Right ventricle myocardium superior (tissue), 1 donor: ENCODE results near the gene PRKN. TPM values are rescaled to one million over a fixed set of nuclear protein-coding genes. Genes with fewer than 3 reads are reported as not detected.

Experiments
- ATAC-seq: fragments of 200-7000 bp; cut with Tn5 transposase; one replicate; pipeline ENCODE4 v1.9.1; 2020; ENCODE audit warnings: mild to moderate bottlenecking; ENCODE audit not compliant: poor library complexity
- DNase-seq: peaks from one replicate; pipeline ENCODE4 v3.0.0-alpha.2; 2020
- intact Hi-C: fragments of 100-400 bp; cut with DNase I; formaldehyde crosslinking; loops from one replicate; pipeline ENCODE4 v1.11.2; 2022
- long read RNA-seq: library from polyadenylated mRNA; unstranded; transcript quantifications from one replicate; pipeline ENCODE4 v2.0.0, GENCODE V29; 2021
- total RNA-seq: library from RNA; stranded (reverse); fragmentation: NEBNext Ultra II Directional; extraction: Animal tissue kit (Norgen Biotek cat#: 25700); gene quantifications from one replicate; pipeline ENCODE4 v1.2.1, GENCODE V29; 2021
- donor health status: DM: no; HTN: yes; CAD: no; lungs with severe emphysema.

The PRKN gene
- 20.6 TPM for total RNA-seq
- long read RNA-seq, partial matches to known transcripts = 2 of 12 reads
- long read RNA-seq, other reads (novel, unspliced or antisense) = 10 of 12 reads

GRCh38 chr6:162727322-162728182 lies at the start of gene PRKN, which contains the start of gene PACRG:
Gene PRKN, minus strand, starts transcription at chr6:162727766.
Gene PACRG, plus strand, starts transcription at chr6:162727974.
- ATAC-seq (peak; percentile 99), DNase-seq (peak; percentile 99)
- intact Hi-C loops = loop anchor here (10.0 kb wide), 3 partner anchors 53 to 543 kb away; no protein-coding TSS in a partner anchor

- ATAC-seq = peak; percentile 31
- intact Hi-C loops = no loop called here
- DNase-seq = peak; percentile 42
Observed at GRCh38 chr6:162777091-162777490, 49.5 kb upstream of the PRKN start.

- DNase-seq (no peak), ATAC-seq (no peak)
- intact Hi-C loops = no loop called here
Observed at GRCh38 chr6:162773996-162774395, 46.4 kb upstream of the PRKN start.

- DNase-seq (no peak), ATAC-seq (no peak)
- intact Hi-C loops = no loop called here
Observed at GRCh38 chr6:162772466-162772865, 44.9 kb upstream of the PRKN start.

DNA sequence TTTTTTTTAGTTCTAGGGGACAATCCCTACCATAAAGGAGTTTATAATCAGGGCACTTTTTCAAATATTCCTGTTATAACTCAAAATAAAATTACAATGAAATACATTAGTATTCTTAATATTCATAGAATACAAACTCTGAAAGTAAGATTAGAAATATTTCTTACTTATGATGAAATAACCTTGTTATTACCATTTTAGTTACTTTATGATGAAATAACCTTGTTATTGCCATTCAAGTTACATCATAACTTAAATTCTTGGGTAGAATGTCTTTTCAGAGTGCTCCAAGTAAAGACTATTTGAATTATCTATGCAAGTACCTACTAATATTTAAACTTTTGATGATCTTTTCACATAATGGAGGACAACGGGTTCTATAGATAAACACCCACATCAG lies 43.4 kb upstream of the PRKN start:
- ATAC-seq (no peak), DNase-seq (no peak)
- intact Hi-C loops = no loop called here

GRCh38 chr6:162770136-162770535 lies 42.6 kb upstream of the PRKN start:
- intact Hi-C loops = no loop called here
- ATAC-seq = no peak
- no peak for DNase-seq

DNA sequence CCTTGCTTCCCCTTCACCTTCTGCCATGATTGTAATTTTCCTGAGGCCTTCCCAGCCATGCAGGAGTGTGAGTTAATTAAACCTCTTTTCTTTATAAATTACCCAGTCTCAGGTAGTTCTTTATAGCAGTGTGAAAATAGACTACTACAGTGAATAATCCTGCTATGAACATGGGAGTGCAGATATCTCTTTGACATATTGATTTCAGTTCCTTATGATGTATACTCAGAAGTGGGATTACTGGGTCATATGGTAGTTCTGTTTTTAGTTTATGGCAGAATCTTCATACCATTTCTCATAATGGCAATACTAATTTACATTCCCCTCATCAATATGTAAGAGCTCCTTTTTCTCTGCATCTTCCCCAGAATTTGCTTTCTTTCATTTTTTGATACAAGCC lies 26.2 kb upstream of the PRKN start:
- no peak for ATAC-seq
- DNase-seq = no peak
- intact Hi-C loops = no loop called here

- DNase-seq (no peak), ATAC-seq (no peak)
- intact Hi-C loops = no loop called here
Observed at GRCh38 chr6:162751211-162751859, 23.8 kb upstream of the PRKN start.

- intact Hi-C loops = no loop called here
- DNase-seq = no peak
- no peak for ATAC-seq
Observed at GRCh38 chr6:162750776-162751175, 23.2 kb upstream of the PRKN start.

- intact Hi-C loops = no loop called here
- DNase-seq (no peak), ATAC-seq (peak; percentile 77)
Observed at GRCh38 chr6:162736961-162737360, 9.4 kb upstream of the PRKN start.

DNA sequence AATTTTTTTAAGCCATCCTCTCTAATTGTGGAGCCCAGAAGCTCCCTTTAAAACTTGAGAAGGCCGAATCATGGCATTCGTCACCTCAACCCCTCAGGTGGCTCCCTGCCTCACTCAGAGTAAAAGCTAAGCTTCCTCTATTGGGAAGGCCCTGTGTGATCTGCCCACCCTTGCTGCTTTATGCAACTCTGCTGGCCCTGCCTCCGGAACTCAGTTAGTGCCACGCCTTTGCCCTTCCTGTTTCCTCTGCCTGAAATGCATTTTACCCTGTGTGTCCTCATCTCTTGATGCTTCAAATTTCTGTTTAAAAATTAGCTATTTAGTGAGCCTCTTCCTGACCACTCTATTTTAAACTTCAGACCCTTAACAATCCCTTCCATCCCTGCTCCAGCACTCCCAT lies 5.9 kb upstream of the PRKN start:
- no peak for DNase-seq
- no peak for ATAC-seq
- intact Hi-C loops = no loop called here

DNA sequence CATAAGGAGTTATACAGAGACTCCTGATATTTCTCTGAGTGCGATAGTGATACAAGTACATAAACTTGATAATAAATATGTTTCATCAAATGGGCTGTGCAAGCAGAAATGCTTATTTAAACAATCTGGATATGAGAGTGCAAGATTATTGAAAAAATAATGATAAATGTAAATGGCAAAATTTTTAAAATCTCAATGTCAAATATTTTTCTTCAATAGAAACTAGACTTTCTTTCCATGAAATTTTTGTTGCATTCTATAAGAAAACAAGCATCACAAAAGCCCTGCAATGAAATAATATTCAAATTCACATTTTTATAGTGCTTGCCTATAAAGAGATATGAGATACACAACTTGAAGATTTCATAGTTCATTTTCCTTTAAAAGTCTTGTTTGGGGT lies 2.9 kb upstream of the PRKN start:
- ATAC-seq (no peak), DNase-seq (no peak)
- intact Hi-C loops = no loop called here

DNA sequence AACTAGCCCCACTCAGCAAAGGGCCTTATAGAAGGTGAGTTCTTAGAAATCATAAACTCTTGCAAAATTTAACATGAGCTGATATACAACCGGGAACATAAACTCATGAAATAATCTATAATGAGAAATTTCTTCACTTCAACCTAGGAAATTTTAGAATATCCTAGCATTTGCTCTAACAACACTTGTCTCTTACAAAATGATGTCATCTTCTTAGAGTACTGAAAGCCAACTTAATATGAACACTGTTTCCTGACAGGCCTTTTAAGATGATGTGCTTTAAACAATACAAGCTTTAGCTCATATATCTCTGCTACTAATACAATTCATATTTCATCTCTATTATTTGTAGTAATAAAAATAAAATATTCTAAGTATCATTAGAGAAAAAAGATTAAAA lies 1.1 kb upstream of the PRKN start:
- intact Hi-C loops = loop anchor here (10.0 kb wide), 3 partner anchors 54 to 544 kb away; no protein-coding TSS in a partner anchor
- DNase-seq (no peak), ATAC-seq (no peak)

DNA sequence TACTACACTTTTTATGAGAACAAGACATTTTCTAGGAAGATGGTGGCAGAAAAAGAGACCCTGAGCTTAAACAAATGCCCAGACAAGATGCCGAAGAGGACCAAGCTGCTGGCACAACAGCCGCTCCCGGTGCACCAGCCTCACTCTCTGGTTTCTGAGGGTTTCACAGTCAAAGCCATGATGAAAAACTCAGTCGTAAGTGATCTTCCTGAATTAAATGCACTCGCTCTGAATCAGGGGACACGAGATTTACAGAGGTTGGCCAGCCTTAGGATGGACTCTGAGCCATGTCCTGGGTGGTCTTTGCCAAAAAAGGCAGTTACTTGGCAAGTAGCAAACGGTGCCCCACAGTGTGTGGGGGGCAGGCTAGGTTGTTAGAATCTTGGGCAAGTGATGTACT lies 631 bp upstream of the PRKN start:
- no peak for ATAC-seq
- no peak for DNase-seq
- intact Hi-C loops = loop anchor here (10.0 kb wide), 3 partner anchors 53 to 543 kb away; no protein-coding TSS in a partner anchor

GRCh38 chr6:162726947-162727321 lies 632 bp downstream of the PRKN start:
- no peak for DNase-seq
- ATAC-seq = peak; percentile 26
- intact Hi-C loops = loop anchor here (10.0 kb wide), 3 partner anchors 52 to 542 kb away; no protein-coding TSS in a partner anchor

DNA sequence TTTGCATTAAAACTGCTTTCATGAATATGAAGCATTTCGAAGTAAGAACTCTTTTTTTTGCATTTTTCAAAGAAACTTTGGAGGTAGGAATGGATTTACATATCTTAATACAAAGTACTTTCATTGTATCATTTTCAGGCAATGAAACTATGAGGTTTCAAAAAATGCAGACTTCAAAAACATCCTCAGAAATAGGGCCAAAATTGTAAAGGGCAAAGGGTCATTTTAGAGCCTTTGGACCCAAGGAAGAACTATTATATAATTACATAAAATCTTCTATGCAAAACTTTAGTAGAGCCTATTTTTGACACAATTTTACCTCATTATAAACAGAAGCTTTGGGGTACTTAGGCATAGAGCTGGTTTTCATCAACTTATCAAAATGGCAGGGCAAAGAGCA lies 4.9 kb downstream of the PRKN start:
- ATAC-seq (no peak), DNase-seq (no peak)
- intact Hi-C loops = loop anchor here (10.0 kb wide), 3 partner anchors 48 to 538 kb away; no protein-coding TSS in a partner anchor

- no peak for DNase-seq
- intact Hi-C loops = loop anchor here (10.0 kb wide), 3 partner anchors 47 to 537 kb away; no protein-coding TSS in a partner anchor
- no peak for ATAC-seq
Observed at GRCh38 chr6:162722226-162722625, 5.3 kb downstream of the PRKN start.

- no peak for DNase-seq
- peak; percentile 46 for ATAC-seq
- intact Hi-C loops = loop anchor here (10.0 kb wide), 3 partner anchors 47 to 537 kb away; no protein-coding TSS in a partner anchor
Observed at GRCh38 chr6:162721404-162721687, 6.2 kb downstream of the PRKN start.

DNA sequence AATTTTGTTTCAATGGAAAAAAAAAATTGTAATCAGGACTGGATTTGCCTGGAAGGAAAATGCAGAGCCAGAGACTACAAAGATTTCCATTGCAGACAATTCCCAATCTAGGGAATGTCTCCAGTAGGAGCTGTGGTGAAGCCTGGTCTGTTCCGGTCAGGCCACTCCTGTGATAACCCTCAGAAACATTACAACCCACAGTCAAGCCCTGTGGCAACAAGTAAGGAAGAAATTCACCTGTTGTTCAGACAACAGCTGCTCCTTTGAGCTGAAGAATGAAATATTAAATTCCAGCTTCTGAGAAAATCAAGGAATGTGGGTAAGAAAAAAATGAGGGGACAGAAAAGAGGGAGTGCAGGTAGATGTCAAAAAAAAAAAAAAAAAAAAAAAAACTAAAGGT lies 8.0 kb downstream of the PRKN start:
- DNase-seq (no peak), ATAC-seq (no peak)
- intact Hi-C loops = no loop called here

DNA sequence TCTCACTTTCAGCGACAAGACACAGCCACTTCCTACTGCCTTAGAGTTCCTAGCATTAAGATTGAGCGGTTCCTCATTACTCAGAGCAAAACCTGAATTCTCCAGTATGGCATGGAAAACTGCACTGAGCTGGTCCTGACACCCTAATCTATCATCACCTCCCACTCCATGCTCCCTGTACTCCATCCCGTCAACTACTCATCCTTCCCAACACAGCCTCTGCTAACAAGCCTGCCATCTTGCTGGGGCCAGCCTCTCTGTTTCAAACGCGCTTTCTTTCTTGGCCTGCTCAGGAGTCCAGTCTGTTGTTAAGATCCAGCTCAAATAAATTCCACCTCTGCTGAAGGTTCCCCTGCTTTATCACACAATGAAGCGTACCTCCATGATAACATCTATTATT lies 12.0 kb downstream of the PRKN start:
- no peak for ATAC-seq
- intact Hi-C loops = no loop called here

More for the DNA sequence above, 12.0 kb downstream of the PRKN start:
- DNase-seq = no peak
